GM18520 (cell line): ENCODE results near the gene SDR42E1.
"Not testable (repeated sequence)": the region's sequence is repeated elsewhere in the genome, so short reads cannot be mapped to it uniquely, and the experiment has no call there.

ENCODE experiments used
- ATAC-seq: cut with Tn5 transposase; IDR thresholded peaks from one replicate; pipeline ENCODE4 v1.9.1; 2021; ENCODE audit not compliant: unreplicated experiment

The SDR42E1 gene

DNA sequence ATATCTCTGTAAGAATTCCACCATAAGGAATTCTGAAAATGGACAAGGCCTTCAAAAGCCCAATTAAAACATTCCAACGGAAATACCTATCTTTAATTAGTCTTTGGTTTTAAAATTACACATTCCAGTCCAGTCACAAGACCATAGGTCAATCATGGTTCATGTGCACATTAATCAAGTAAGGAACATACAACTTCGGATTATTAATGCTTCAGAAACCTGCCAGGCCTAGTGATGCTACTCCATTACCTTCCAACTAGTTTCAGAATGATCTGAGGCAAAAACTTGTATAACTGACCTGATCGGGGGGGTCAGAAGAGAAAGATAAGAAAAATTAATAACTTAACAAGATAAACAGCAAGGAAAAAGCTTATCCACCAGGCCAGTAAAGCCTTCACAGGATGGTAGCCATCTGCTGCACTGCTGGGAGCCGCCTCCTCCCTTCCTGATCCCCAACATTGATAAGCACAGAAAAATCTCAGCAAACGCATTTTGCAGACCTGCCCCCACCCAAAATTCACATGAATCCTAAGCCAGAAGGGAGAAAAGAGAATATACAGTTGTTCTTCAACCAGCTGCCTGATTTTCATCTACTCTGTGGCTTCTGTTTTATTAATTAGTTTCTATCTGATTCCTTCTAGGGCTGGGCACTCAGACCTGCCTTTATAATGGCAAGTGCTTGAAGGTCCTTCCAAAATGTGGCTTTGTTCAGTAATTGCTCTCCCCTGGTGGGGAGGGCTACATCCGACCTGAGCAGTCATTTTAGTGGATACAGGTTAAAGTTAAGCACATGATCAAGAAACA is 6.0 kb downstream of the SDR42E1 start:
- no peak for ATAC-seq

DNA sequence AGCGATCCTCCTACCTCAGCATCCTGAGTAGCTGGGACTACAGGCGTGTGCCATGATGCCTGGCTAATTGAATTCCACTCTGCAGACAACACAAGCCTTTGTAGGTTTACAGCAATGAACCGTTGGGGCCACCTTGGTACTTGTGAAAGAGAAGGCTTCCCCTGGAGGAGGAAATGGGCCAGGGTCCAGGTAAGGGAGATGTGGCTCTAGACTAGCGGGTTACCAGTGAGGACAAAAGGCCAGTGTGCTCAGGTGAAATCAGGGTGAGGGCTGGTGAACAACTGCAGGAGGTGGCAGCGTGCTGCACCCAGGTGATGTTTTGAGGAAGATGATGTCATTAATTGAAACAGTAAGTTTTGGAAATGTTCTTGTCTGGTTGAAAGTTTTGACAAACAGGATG is 6.7 kb downstream of the SDR42E1 start:
- no peak for ATAC-seq

DNA sequence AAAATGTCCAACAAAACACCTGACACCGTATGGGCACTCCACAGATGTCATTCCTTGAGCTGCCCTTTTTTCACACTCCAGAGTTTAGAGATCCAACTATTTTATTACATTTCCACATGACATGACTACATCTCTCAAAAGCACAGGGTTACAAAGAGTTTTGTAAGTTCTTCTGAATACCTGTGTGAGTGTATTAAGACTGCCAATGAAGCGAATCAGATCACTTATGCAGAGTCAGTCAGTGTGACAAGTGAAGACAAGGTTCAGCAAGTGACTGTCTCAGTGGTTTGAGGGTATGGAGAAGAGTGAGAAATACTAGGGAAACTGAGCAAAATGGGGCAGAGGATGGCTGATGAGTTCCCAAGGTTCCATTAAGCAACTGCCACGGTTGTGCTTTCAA is 8.4 kb downstream of the SDR42E1 start:
- no peak for ATAC-seq

DNA sequence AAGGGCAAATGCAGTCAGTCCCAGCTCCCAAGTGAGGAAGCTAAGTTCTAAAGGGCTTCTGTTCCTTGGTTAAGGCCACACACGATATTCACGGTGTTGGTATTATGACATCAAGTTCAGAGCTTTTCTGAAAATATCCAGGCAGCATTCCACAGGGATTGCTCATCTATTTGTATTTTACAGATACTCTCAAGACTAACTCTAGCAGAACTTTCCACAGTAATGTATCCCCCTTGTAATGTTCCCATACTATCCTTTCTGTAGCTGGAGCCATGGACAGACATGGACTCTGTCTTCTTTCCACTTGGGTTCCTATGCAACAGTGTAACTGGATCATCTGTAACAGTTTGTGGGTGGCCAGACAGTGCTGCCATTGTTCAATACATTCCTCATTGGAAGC is 13.5 kb downstream of the SDR42E1 start:
- no peak for ATAC-seq

DNA sequence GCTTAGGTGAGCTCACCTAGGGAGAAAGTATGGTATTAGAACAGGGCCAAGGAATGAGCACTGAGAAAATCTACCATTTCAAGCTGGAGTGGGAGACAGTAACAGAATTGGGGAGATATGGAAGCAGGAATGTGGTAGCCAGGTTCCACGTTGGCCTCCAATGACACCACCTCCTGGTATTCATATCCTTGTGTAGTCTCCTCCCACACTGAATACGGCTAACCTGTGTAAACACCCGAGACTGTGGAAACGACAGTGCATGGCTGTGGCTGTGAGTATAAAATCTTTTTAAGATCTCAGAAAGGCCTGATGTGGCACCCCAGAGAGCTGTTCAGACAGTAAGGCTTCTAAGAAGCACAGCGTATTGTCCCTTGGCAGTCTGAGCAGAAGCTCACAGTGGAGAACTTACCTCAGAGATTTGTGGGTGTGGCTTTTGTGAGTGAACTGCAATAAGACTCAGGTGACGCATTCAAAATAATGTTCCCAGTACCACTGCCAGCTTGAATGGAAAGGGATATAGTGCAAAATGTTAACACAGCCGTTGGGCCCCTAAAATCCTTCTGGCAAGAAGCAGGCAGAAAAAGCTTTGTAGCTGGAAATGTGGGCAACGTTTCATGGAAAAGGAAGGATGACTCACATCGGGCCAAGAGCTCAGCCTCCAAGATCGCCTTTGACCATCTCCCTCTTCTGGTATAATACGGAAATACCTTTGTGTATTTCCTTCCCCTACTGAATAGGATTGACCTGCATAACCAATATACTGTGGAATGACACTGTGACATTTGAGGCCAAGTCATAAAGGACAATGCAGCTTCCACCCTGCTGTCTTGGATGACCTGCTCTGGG is 14.4 kb downstream of the SDR42E1 start:
- ATAC-seq: no peak

DNA sequence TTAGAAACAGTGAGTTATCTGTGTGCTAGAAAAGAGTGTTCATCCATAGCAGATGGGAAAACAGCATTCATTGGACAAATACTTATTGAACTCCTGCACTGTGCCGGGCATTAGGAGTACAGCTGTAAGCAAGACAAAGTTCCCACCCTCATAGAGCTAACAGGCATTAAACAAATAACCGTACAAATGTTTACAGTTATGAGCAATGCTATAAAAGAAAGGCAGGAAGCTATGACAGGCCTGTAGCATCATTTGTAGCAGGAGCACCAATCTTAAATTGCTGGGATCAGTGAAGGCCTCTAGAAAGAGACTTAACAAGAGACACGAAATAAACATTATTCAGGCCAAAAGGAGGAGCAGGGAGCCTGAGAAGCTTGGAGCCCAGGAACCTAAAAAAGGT is 15.6 kb downstream of the SDR42E1 start:
- ATAC-seq: no peak

DNA sequence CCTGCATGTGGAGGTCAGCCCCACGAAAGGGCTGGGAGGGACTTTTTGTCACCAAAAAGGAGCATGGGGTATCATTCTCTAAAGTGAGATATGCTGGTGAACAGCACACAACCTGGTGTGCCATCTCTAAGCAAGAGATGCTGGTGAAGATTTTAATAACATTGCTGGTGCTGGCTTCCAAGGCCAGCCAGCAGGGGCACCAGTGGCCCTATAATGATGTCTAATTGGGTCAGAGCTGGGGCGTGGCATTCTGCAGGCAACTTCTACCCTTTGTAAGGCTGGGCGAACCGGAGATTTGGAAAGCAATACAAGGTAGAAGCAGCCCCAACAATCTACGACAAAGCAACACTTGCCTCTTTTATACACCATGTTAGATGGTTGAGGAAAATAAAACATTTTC is 16.8 kb downstream of the SDR42E1 start:
- ATAC-seq: no peak

DNA sequence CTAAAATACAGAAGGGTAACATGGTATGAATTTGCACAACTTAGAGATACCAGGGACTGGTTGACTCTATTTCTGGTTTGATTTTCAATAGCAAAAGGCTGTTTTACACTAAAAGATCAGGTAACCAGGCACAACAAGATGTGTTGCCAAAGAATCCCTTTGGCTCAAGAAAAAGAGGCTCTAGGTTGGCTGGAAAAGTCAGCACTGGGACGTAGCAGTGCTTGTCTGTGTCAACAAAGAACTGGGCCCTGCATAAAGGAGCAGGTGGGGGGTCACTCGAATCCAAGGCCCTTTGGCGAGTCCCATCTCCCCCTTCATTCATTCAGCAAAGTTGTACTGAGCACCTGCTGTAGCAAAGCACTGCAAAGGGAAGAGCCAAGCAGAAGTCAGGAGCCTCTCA is 18.4 kb downstream of the SDR42E1 start:
- no peak for ATAC-seq

DNA sequence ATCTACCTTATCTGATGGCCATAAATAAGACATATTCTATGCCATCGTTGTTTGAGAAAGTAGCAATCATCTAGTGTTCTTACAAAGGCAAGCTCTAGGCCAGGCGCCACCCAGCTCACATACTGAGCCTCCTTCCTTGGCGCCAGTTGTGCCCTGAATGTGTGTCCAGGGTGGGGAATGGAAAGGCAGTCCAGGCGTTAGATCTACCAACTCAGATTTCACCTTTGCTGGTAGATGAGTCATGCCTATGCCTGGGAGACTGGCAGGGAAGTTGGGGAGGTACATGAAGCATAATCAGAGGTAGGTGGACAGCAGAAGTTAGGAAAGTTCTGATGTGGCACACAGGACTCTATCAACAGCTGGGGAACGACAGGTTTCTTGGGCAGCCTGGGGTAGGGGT is 23.6 kb downstream of the SDR42E1 start:
- no peak for ATAC-seq

DNA sequence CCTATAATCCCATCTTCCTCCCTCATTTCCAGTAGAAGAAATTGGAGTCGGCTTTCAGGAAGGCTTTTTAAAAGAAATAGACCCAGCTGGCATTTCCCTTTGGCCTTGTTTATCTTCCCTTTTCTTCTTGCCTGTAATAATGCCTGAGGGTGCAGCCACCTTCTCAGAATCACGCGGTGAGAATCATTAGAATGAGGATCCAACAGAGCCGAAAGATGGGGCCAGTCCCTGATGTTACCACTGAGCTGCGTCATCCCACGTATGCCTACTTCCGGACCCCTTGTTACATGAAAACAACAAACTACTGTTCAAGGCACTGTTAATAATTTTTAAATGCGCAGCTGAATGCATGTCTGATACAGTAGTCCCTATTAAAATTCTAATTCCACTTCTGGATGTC is 24.1 kb downstream of the SDR42E1 start:
- ATAC-seq: no peak

DNA sequence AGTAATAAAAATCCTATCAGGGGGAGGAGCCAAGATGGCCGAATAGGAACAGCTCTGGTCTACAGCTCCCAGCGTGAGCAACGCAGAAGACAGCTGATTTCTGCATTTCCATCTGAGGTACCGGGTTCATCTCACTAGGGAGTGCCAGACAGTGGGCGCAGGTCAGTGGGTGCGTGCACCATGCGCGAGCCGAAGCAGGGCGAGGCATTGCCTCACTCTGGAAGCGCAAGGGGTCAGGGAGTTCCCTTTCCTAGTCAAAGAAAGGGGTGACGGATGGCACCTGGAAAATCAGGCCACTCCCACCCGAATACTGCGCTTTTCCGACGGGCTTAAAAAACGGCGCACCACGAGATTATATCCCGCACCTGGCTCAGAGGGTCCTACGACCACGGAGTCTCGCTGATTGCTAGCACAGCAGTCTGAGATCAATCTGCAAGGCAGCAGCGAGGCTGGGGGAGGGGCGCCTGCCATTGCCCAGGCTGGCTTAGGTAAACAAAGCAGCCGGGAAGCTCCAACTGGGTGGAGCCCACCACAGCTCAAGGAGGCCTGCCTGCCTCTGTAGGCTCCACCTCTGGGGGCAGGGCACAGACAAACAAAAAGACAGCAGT is 33.8 kb downstream of the SDR42E1 start:
- not testable (repeated sequence) for ATAC-seq

DNA sequence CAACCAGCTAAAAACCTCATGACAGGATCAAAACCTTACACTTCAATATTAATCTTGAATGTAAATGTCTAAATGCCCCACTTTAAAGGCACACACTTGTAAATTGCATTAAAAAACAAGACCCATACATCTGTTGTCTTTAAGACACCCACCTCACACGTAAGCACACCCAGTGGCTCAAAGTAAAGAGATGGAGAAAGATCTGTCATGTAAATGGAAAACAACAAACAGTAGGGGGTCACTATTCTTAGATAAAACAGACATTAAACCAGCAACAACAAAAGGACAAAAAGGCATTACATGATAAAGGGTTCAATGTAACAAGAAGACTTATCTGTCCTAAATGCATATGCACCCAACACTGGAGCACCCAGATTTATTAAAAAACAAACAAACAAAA is 35.6 kb downstream of the SDR42E1 start:
- no peak for ATAC-seq

DNA sequence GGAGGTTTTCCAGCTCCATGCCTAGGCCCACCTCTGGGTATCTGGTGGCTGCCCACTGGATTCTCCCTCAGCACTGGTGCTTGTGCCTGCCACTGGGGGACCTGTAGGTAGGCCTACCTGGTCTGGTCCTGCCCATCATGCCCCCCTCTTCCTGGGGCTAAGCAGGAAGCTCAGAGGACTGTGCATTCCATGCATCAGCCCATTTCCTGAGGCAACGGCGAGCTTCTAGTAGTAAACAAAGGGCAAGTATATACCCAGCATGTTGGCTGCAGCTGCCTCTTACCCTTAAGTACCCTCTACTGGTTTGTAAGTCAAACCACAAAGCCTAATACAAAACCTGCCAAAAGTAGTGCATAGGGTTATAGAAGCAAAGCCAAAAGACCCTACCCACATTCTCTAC is 37.5 kb downstream of the SDR42E1 start:
- no peak for ATAC-seq

DNA sequence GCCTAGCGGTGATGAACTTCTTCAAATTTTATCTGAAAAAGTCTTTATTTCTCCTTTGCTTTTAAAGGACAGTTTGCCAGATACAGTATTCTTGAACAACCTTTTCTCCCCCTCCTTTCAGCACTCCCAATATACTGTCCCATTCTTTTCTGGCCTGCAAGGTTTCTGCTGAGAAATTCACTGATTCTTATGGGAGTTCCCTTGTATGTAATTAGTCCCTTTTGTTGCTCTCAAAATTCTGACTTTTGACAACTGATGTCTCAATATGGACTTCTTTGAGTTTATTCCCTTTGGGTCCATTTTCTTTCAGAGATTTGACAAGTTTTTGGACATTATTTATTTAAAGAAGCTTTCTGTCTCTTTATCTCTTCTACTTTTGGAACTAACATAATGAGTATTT is 39.4 kb downstream of the SDR42E1 start:
- ATAC-seq: no peak

DNA sequence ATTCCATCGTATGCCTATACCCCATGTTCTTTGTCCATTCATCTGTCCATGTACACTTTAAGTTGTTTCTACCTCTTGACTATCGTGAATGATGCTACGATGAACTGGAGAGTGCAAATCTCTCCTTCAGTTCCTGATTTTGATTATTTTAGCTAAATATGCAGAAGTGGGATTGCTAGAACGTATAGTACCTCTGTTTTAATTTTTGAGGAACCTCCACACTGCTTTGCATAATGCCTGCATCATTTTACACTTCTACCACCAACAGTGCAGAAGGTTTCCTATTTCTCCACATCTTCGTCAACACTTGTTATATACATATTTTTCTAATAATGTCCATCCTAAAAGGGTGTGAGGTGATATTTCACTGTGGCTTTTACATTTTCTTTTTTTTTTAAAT is 43.9 kb downstream of the SDR42E1 start:
- no peak for ATAC-seq

DNA sequence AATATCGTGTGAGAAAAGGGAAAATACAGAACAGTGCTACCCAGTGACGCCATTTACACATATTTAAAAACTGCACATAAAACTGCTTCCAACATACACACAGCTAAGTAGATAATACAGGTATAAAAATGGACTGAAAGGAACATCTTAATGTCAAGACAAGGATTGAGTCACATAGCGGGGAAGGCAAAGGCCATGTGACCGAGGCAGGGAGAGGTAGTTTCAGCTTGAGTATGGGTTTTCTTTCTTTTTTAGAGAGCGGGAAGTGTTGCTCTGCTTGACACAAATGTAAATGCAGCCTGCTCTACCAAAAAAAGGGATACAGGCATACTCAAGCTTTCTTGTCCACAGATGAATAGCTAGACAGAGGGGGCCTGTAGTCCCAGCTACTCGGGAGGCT is 46.5 kb downstream of the SDR42E1 start:
- ATAC-seq: no peak

DNA sequence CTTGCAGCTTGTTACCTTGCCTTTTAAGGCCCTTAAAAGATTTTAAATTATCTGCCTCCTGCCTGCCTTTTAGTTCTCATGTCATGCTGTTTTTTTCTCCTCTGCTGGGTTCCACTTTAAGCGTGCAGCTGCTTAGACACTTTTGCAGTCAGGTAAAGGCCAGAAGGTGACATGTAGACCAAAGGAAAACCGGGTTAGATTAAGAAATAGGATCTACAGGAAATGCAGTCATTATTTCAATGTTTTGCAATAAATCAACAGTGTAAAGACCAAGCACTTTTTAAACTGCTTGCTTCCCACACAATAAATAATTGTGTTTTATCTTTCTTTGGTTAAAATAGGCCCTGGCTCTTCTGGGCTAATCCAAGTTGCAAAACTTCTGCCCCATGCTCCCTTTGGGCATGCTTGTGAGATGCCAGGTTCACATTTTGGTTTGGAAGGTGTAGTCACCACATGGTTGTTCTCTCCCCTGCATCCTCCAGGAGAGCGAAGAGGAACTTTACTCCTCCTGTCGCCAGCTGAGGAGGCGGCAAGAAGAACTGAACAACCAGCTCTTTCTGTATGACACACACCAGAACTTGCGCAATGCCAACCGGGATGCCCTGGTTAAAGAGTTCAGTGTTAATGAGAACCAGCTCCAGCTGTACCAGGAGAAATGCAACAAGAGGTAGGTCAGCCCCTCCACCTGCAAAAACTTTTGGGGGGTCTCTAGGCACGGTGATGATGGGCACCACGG is 54.9 kb downstream of the SDR42E1 start:
- ATAC-seq: no peak

DNA sequence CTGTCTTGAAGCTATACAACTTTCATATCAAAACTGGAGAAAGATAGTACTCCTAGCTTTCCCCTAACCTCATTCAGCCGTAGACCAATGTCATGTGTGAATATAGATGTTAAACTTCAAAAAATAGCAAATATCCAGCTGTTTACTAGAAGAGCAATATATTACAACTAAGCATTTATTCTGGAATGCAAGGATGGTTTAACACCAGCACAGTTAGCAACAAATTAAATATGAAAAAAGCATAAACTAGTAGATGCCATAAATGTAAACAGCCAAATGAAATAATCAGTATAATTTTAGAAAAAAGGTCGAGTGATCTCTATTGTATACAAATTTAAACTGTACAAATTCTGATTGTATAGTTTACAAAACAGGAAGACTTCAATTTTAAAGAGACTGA is 59.7 kb downstream of the SDR42E1 start:
- no peak for ATAC-seq

DNA sequence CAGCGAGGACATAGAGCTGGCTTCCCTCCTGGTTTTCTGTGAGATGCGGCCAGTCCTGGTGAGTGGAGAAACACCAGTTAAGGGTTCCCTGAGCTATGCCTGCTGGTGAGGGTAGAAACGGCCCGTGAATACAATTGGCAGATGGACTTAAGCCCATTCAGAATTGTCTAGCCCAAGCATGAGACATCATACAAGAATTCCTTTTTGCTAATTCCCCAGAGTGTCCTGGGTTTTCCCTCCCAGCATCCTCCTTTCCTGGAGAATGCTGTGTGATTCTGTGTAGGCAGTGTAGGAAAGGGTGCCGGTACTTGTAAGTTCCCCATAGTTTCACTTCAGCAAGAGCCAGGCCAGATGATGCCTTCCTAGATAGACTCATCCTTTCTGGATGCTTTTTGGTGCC is 65.1 kb downstream of the SDR42E1 start:
- ATAC-seq: no peak

DNA sequence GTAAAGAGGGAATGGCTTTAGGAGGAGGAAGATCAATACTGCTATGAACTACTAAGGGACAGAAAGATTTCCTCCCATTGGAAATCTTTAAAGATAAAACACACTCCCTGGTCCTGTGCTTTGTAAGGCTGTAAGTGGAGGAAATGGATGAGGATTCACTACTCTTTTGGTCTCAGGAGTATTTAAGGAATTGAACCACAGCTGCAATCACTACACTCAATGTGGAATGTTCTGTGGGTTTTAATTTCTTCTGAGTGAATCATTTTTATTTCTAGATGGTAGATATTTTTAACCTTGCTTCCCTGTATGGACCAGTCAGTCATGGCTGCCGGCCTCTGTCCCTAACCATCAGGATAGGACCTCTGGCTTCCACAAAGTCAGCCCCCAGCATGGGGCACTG is 65.6 kb downstream of the SDR42E1 start:
- no peak for ATAC-seq

DNA sequence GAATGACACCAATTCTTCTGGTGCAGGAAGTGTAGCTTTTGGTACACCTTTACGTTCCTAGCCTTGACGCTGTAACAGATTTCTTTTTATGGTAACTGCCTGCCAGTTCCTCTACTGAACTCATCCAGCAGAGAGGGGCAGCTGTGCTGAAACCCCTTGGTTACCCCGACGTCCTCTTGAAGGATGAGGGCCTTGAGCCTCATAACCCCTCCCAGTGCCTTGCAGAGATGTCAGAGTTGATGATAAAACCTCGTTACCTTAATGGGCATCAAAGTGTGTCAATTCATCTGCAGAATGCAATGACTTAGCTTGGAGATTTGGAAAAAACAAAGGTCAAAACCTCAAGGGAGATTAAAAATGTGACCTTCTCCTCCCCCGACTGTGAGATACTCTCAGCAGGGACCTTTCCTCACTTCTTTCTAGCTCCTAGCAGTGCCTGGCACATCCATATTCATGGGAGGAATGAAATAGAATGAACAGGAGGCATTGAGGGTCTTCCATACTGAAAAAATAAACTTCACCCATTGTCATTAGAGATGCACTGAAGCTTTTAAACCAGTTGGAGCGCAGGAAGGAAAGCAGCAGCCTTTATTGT is 69.2 kb downstream of the SDR42E1 start:
- no peak for ATAC-seq
